Lower lobe of right lung (tissue), 2 donors: ENCODE measurements around the gene B4GALNT1. TPM values are rescaled to one million over a fixed set of nuclear protein-coding genes. Genes with fewer than 3 reads are reported as not detected.

Source experiments
- ATAC-seq, 2 donors: fragments of 200-7000 bp; cut with Tn5 transposase; one replicate each; pipeline ENCODE4 v1.9.1; 2020 to 2022; ENCODE audit warnings: mild to moderate bottlenecking in 2 of 2, moderate library complexity in 2 of 2
- DNase-seq: peaks from one replicate; pipeline ENCODE4 v3.0.0-alpha.2; 2020
- H3K27ac ChIP-seq: fragments of 200-600 bp; one replicate; pipeline ENCODE4 v1.8.0; 2022
- H3K27me3 ChIP-seq: fragments of 200-600 bp; one replicate; pipeline ENCODE4 v1.8.0; 2022; ENCODE audit warnings: low read depth
- H3K36me3 ChIP-seq: fragments of 200-600 bp; one replicate; pipeline ENCODE4 v1.8.0; 2022; ENCODE audit warnings: mild to moderate bottlenecking
- H3K4me1 ChIP-seq: fragments of 200-600 bp; one replicate; pipeline ENCODE4 v1.8.0; 2022
- H3K4me3 ChIP-seq: fragments of 200-600 bp; one replicate; pipeline ENCODE4 v1.8.0; 2022; ENCODE audit warnings: mild to moderate bottlenecking
- H3K9me3 ChIP-seq: fragments of 200-600 bp; one replicate; pipeline ENCODE4 v1.8.0; 2022
- CTCF ChIP-seq: fragments of 200-600 bp; IDR thresholded peaks from one replicate; pipeline ENCODE4 v1.8.0; 2022; ENCODE audit warnings: antibody characterized with exemption, mild to moderate bottlenecking
- intact Hi-C: fragments of 100-400 bp; cut with DNase I; formaldehyde crosslinking; loops from one replicate; pipeline ENCODE4 v1.11.0; 2022
- total RNA-seq: library from RNA; stranded (reverse); fragmentation: NEBNext Ultra II Directional; extraction: Animal tissue kit (Norgen Biotek cat#: 25700); gene quantifications from one replicate; pipeline ENCODE4 v1.2.1, GENCODE V29; 2021
- donor health status: DM: no; HTN: yes; CAD: no; lungs with severe emphysema.

B4GALNT1 gene
- total RNA-seq, 1 donor from 2014 or later: 0.89 TPM

GRCh38 chr12:57626111-57626920 is 6.7 kb downstream of the B4GALNT1 start:
- TF ChIP-seq CTCF: no peak
- no peak for ATAC-seq
- Histone ChIP-seq H3K4me1 (peaks cover 20% of the 10 kb centered on the region), H3K36me3 (no peaks in the 10 kb centered on the region), H3K27ac (no peak overlapping the region), H3K9me3 (no peaks in the 10 kb centered on the region), H3K4me3 (no peak overlapping the region), H3K27me3 (peaks cover 98% of the 10 kb centered on the region)
- no peak for DNase-seq
- intact Hi-C loops: no loop called here

GRCh38 chr12:57625261-57626032 is 7.6 kb downstream of the B4GALNT1 start:
- intact Hi-C loops: no loop called here
- Histone ChIP-seq H3K27ac (no peak overlapping the region), H3K36me3 (no peaks in the 10 kb centered on the region), H3K4me3 (no peak overlapping the region), H3K9me3 (no peaks in the 10 kb centered on the region), H3K4me1 (peaks cover 29% of the 10 kb centered on the region), H3K27me3 (peaks cover 98% of the 10 kb centered on the region)
- DNase-seq: no peak
- ATAC-seq: no peak
- TF ChIP-seq CTCF: no peak

GRCh38 chr12:57624441-57625220 is 8.4 kb downstream of the B4GALNT1 start:
- no peak for TF ChIP-seq CTCF
- H3K27me3 ChIP-seq: peaks cover 100% of the 10 kb centered on the region

GRCh38 chr12:57623811-57624390 is 9.1 kb downstream of the B4GALNT1 start:
- no peak for TF ChIP-seq CTCF
- intact Hi-C loops: no loop called here

More at GRCh38 chr12:57624441-57625220, 8.4 kb downstream of the B4GALNT1 start:
- no peak for DNase-seq
- no peak for ATAC-seq
- peaks cover 33% of the 10 kb centered on the region for H3K4me1 ChIP-seq
- H3K27ac ChIP-seq: no peak overlapping the region
- intact Hi-C loops: no loop called here
- no peaks in the 10 kb centered on the region for H3K36me3 ChIP-seq
- H3K4me3 ChIP-seq: no peak overlapping the region
- no peaks in the 10 kb centered on the region for H3K9me3 ChIP-seq

GRCh38 chr12:57623385-57623784 is 9.6 kb downstream of the B4GALNT1 start:
- peaks cover 35% of the 10 kb centered on the region for H3K4me1 ChIP-seq
- H3K4me3 ChIP-seq: no peak overlapping the region
- peaks cover 100% of the 10 kb centered on the region for H3K27me3 ChIP-seq
- no peak for TF ChIP-seq CTCF
- no peak for ATAC-seq
- no peak for DNase-seq
- H3K27ac ChIP-seq: no peak overlapping the region
- intact Hi-C loops: no loop called here
- no peaks in the 10 kb centered on the region for H3K9me3 ChIP-seq
- H3K36me3 ChIP-seq: no peaks in the 10 kb centered on the region

More at GRCh38 chr12:57623811-57624390, 9.1 kb downstream of the B4GALNT1 start:
- no peak for DNase-seq
- H3K4me3 ChIP-seq: no peak overlapping the region
- peaks cover 100% of the 10 kb centered on the region for H3K27me3 ChIP-seq
- H3K36me3 ChIP-seq: no peaks in the 10 kb centered on the region
- no peak for ATAC-seq
- H3K9me3 ChIP-seq: no peaks in the 10 kb centered on the region
- peaks cover 35% of the 10 kb centered on the region for H3K4me1 ChIP-seq
- H3K27ac ChIP-seq: no peak overlapping the region
